Putamen (tissue), 1 donor: Measurements from ENCODE around the gene ASCC3.

Experiments used
- DNase-seq: peaks from one replicate; pipeline ENCODE4 v3.0.0-alpha.2; 2016; ENCODE audit warnings: low spot score

The ASCC3 gene

DNA sequence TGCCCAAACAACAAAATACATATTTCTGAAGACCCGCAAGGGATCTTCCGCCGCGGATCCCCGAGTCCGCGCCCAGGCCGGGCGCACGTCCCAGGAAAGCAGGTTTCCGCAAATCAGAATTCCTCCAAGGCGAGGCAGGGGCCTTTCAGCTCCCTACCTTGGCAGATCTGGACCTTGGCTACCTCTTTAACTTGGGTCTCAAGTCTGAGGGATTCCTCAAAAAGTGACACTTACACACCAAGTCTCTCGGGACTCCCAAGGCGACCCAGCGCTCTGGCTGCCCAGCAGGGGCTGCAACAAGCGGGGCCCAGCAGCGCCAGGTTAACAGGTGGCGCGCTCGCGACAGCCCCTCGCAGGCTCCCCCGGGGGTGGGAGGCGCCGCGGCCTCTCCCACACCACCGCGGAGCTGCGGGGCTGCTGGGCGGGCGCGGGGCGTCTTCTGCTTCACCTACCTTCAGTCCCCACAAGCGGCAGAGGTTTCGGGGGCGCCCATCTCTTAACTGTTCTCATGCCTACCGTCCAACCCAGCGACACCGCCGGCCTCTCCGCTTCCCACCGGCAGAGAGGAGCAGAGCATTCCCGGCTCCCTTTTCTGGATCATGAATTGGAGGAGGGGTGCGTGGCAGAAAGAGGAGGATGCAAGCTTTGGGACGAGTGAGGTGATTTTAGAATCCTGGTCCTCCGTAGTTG, 416.8 kb downstream of the ASCC3 start:
- DNase-seq: no peak

DNA sequence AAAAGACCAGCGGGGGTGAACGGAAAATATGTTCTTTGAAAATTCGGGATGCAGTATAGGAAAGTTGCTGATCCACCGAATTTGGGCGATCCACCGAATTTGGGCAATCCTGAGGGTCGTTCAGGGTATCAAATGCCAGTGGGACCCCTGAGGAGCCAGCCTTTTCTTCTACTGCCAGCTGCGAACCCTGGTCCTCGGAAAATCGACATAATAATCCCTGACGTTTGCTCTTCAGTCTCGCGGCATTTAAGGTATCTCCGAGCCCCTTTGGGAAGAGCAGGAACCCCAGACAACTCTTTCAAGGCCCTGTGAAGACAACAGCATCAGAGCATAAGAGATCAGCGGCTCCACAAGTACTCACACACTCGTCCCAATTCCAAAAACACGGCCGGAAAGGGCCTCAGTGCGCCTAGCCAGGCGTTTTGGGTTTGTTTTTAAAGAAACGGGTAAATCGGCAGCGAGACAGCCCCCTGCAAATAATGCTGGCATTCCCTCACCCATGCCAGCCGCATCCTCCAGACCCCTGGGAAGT, 417.4 kb downstream of the ASCC3 start:
- no peak for DNase-seq

DNA sequence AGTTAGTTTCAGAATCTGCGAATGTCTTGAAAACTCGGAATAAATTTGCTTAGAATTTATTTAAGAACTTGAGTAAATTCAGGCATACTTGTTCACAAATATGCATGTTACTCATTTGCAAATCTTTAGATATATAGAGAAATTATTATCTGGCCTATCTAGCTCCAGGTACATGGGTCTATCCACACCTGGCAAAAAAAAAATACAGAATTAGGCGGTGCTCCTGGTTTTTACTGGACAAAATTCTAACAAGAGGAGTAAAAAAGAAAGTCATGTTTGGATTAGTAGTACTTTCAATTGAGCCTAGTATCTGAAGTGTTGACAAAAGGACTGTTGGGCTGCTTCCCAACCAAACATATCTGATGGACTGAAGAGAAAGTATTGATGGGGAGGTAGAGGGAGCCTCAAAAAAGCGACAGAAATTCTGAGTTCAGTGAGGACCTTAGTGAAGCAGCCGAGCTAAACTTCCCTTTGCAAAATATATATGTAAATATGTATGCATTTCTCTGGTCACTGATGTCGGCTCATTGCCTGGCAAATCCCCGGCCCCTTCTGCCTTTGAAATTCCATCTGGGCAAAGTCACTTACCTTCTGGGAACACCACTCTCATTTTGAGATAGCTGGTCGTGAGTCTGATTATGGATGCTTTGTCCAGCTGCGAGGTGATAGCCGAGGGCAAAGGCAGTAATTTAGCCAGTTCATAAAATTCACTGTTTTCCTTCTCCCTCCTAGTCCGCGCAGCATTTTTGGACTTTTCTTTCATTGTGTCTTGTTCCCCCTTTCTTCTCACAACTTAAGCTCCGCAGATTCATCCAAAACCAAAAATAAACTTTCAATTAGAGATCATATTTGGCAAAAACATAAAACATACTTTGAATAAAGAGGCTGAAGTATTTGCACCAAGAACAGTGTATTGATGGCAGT, 418.2 kb downstream of the ASCC3 start:
- no peak for DNase-seq

DNA sequence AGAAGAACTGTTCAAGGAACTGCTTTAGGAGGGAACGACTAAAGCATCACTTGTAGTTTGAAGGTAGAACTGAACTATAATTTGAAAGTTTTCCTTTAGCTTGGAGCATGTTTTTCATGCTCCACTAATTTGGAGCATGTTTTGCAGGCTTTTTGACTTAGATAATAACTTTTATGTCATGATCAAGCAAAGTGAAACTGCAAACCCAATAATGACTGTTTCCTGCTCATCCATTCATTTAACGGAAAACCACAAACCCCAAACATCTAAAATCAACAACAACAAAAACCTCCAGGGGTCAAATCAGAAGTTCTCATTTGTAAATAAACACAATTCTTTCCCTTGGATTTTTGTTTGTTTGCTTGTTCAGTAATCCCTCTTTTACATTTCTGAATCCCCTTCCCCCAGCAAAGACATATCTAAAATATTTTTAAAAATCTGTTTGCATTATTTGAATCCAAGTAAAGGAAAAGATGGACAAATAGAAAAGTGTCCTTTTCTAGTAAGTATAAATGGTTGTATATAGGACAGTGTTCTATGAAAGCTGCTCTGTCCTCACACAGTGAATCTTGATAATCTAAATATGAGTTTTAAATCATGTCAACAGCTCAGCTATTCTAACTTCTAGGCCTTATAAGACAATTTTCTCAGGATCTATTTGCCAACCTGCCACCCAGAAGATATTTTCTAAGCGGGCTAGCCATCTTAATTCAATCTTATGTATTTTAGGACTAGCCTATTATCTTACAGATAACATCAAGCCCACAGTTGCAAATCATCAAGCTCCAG, 419.0 kb downstream of the ASCC3 start:
- no peak for DNase-seq

DNA sequence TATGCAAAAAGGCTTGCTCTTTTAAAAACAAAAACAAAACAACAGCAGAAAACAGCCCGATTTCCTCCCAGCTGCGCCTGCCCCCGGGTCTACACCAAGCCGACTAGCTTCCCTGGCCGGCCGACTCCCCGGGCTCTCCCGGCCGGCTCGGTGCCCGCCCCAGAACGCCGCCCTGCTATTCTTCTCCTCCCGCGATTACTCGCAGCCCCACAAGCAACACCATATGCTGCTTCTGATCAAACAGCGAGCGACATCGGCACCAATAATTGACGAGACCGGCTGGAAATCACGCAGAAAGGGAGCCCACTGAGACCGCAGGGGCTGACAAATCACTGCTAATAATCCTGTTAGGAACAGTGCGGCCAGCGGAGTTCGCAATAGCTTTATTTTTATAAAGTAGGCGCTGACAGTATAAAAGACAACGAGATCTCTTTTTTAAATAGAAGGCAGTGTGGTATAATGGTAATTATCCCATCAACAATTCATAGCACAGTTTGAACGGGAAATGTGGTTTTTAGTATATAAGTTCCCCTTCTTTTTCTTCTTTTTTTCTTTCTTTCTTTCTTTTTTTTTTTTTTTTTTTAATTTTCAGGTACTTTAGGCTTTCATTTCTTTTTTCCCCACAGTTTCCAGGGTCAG, 419.7 kb downstream of the ASCC3 start:
- DNase-seq: no peak

DNA sequence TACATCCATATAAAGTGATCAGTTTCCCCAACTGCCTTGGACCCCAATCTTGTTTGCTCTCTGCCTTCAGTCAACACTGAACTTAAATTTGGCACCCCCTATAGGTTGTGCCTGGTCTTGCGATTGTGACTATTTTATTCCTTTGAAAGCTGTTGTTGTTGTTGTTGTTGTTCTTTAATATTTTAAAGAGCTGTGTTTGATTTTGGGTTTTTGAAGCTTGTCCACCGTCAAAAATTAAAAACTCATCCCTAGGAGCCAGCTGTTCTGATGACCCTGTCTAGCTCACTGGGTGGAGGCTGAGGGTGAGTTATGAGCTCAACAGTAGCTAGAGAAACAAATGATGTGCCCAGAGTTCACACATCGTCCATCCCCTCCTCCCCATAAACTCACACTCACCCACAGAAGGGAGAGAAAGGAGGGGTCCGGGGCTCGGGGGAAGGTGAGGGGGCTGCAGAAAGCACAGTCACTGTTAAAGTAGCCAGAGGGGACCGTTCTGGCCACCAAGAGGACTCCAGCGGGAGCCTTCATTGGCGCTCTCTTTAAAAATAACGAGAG, 420.4 kb downstream of the ASCC3 start:
- DNase-seq: no peak

DNA sequence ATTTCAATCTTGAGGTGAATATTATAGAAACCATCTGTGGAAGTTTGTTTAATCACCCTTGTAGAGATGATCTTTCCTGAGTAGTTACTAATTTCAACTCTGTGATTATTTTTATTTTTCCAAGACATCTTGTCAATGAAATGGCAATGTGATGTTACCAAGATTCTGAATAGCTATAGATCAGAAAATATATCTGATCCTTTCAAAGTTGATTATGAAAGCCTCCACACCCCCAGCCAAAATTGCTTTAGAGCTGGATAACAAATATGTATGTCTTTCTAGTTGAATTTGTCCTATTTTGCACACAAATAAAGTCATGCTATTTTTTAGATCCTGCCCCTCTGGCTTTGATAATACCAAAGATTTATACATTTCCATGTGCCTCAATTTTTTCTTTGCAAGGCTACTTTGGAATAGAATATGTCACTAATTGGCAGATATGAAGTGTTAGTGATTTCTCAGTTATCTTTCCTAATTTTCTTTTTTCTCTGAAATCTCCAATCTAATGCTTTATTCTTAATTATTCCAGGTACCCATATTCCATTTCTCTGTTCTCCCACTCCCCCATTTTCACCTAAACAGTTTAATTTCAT, 421.4 kb downstream of the ASCC3 start:
- no peak for DNase-seq

DNA sequence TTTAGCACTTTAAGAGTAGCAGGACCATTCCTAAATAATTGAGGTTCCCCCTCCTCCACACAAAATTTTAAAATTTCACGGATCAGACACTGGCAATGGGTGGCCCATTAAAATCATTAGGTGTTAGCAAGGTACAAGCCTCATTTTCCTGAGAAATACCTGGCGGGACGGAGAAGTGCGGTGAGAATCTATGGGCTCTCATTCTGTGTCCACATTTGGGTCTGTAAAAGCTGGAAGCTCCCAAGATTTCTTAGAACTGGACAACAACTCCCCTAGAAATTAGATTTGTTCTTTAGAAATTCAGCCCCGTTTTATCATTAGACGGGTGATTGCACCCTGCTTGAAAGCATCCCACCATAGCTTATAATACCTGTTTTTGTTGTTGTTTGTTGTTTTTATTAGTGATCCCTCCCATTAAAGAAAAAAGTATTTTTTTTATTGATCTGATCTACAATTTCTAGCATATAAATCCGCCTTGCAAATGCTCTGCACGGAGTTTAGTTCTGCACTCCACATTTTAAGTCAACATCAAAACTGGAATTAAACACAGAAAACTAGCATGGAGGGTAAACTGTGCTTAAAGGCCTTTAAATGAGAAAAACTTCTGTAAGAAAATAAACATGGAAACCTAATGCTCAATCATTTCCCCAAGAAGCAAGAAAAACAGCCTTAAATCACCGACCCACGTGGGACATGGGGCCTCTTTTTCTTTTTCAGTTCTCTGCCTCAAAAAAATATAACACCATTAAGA, 422.1 kb downstream of the ASCC3 start:
- no peak for DNase-seq
